Measurements from ENCODE around the gene ZNHIT2. TPM values are rescaled to one million over a fixed set of nuclear protein-coding genes. Genes with fewer than 3 reads are reported as not detected.

ZNHIT2 gene
- total RNA-seq, 1 donor from 2014 or later, result 11.4 TPM

DNA sequence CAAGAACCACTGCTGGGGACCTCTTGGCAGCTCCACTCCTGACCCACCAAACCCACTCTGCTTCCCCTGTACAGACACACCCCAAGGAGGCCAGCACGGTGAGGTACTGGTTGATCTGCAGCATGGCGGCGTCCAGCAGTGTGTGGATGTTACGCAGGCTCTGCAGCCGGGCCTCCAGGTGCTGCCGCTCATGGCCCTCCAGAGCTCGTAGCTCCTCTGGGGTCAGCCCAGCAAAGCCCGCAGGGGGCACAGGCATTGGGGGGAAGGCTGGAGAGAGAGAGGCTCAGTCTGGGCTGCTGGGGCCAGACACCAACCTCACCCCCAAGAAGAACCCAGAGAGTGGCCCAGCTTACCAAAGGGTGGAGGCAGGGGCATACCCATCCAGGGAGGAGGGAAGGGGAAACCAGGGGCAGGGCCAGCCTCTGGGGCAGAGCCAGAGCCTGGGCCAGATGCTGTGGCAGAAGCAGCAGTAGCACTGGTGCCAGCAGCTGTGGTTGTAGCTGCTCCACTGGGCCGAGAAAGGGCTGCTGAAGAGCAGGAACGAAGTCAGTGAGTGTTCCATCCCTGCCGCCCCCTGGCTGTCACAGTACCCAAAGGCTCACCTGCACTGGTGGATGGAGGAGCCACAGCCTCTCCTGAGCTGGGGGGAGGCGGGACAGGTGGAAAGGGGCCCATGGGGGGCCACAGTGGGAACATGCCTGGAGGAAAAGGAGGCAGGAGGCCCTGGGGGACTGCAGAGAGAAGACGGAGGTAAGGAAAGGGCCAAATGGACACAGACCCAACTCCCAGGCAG lies 12.3 kb upstream of the ZNHIT2 start:
- Mint-ChIP-seq H3K27me3 (no peaks in the 10 kb centered on the region), H3K36me3 (no peaks in the 10 kb centered on the region), H3K9me3 (no peaks in the 10 kb centered on the region), H3K4me3 (no peak overlapping the region), H3K27ac (no peak overlapping the region), H3K4me1 (ENCODE audit: unreplicated experiment) (peaks cover 8% of the 10 kb centered on the region)
- no peak for DNase-seq (ENCODE audit: extremely low spot score, unreplicated experiment)
- TF ChIP-seq, protein P1, sequence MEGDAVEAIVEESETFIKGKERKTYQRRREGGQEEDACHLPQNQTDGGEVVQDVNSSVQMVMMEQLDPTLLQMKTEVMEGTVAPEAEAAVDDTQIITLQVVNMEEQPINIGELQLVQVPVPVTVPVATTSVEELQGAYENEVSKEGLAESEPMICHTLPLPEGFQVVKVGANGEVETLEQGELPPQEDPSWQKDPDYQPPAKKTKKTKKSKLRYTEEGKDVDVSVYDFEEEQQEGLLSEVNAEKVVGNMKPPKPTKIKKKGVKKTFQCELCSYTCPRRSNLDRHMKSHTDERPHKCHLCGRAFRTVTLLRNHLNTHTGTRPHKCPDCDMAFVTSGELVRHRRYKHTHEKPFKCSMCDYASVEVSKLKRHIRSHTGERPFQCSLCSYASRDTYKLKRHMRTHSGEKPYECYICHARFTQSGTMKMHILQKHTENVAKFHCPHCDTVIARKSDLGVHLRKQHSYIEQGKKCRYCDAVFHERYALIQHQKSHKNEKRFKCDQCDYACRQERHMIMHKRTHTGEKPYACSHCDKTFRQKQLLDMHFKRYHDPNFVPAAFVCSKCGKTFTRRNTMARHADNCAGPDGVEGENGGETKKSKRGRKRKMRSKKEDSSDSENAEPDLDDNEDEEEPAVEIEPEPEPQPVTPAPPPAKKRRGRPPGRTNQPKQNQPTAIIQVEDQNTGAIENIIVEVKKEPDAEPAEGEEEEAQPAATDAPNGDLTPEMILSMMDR (conservative IDR thresholded peaks at IDR 0.05), result no peak

DNA sequence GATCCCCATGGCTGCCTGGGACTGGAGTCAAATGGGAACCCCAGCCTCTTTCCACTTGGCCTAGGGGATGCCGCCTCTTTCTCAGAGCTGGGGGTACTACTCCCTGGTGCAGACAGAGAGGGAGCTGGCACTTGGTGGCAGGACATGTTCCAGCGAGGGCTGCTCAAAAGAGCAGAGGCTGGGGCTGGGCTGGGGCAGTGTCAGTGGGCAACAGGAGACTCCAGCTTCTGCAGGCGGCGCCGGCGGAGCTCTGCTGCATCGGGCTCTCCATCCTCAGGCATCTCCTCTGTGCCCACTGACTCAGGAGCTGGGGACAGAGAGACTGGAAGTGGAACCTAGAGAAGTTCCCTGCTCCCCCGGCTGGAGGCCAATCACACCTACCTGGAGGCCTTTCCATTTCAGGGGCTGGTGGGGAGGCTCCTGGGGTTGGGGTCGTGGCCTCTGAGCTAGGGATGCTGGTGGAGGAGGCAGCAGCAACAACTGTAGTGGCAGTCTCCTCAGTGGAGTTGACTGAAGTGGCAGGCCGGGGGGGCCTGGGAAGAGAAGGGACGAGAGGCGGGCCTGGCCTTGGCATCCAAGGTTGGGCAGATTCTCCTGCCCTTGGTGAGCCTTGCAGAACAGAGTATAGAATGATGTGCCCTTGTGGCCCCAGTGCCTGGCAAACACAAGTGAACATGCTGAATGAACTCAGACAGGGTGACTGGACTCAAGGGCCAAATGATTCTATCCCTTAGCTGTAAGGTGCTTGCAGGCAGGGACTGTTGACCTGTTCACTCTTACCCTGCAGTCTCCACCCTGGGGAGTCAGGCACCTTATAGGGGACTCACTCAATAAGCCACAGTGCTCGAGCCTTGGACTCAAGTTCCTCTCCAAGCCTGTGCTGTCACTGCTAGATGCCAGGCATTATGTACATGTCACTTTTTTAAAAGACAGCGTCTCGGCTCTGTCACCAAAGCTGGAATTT lies 11.0 kb upstream of the ZNHIT2 start:
- H3K9me3 Mint-ChIP-seq, result no peaks in the 10 kb centered on the region
- TF ChIP-seq, protein P1 (conservative IDR thresholded peaks at IDR 0.05), result no peak
- H3K27ac Mint-ChIP-seq, result no peak overlapping the region
- no peak overlapping the region for H3K4me3 Mint-ChIP-seq
- no peaks in the 10 kb centered on the region for H3K27me3 Mint-ChIP-seq
- H3K36me3 Mint-ChIP-seq, result no peaks in the 10 kb centered on the region
- H3K4me1 Mint-ChIP-seq (ENCODE audit: unreplicated experiment), result peaks cover 13% of the 10 kb centered on the region
- DNase-seq (ENCODE audit: extremely low spot score, unreplicated experiment), result no peak

GRCh38 chr11:65127473-65128181 lies 10.1 kb upstream of the ZNHIT2 start:
- Mint-ChIP-seq H3K4me3 (no peak overlapping the region), H3K27ac (peak overlapping the region; percentile 21), H3K9me3 (no peaks in the 10 kb centered on the region), H3K4me1 (ENCODE audit: unreplicated experiment) (peaks cover 5% of the 10 kb centered on the region), H3K27me3 (no peaks in the 10 kb centered on the region), H3K36me3 (no peaks in the 10 kb centered on the region)
- DNase-seq (ENCODE audit: extremely low spot score, unreplicated experiment), result no peak
- TF ChIP-seq, protein P1 (conservative IDR thresholded peaks at IDR 0.05), result no peak

- TF ChIP-seq, protein P1 (conservative IDR thresholded peaks at IDR 0.05), result no peak
- Mint-ChIP-seq H3K27me3 (no peaks in the 10 kb centered on the region), H3K4me3 (no peak overlapping the region), H3K27ac (peak overlapping the region; percentile 21), H3K4me1 (ENCODE audit: unreplicated experiment) (peaks cover 12% of the 10 kb centered on the region), H3K36me3 (peaks cover 6% of the 10 kb centered on the region), H3K9me3 (no peaks in the 10 kb centered on the region)
- DNase-seq (ENCODE audit: extremely low spot score, unreplicated experiment), result no peak
These were observed 9.2 kb upstream of the ZNHIT2 start for GRCh38 chr11:65126624-65127274.

Measured in type B pancreatic cell (in vitro differentiated cells).